Prostate gland (tissue), 2 donors: ENCODE measurements around the gene AIFM2.

Experiments used
- CTCF ChIP-seq, 4 experiments: fragments of 200-600 bp in 2 of 4; fragments of 450-650 bp in 2 of 4; sonication (generic) in 2 of 4; IDR thresholded peaks; 1 replicate in 3 of 4; 2 replicates in 1 of 4; pipeline ENCODE4 v1.5.1; 2016 to 2019; ENCODE audit warnings: antibody characterized with exemption in 4 of 4, mild to moderate bottlenecking in 2 of 4, moderate library complexity in 2 of 4
- POLR2AphosphoS5 ChIP-seq: sonication (generic); formaldehyde crosslinking; IDR thresholded peaks from one replicate; pipeline ENCODE4 v1.6.1; 2017; ENCODE audit warnings: antibody characterized with exemption

- TF ChIP-seq CTCF (IDR thresholded peaks at IDR 0.05), result no peak
- no peak for TF ChIP-seq POLR2AphosphoS5
Measured at GRCh38 chr10:70139997-70140250, 7.3 kb upstream of the AIFM2 start.
